AG09319 (cell line): ENCODE results near the gene CEP70.

ENCODE experiments used
- DNase-seq: peaks from one replicate; pipeline ENCODE4 v3.0.0-alpha.2; 2010; ENCODE audit warnings: low read depth; ENCODE audit errors: extremely low read depth
- TF ChIP-seq, protein P1 (sequence below): IDR thresholded peaks from 2 replicates; pipeline ENCODE4 v1.5.1; 2011; ENCODE audit warnings: low read depth, mild to moderate bottlenecking, inconsistent platforms, low read length, moderate library complexity

Gene CEP70

DNA sequence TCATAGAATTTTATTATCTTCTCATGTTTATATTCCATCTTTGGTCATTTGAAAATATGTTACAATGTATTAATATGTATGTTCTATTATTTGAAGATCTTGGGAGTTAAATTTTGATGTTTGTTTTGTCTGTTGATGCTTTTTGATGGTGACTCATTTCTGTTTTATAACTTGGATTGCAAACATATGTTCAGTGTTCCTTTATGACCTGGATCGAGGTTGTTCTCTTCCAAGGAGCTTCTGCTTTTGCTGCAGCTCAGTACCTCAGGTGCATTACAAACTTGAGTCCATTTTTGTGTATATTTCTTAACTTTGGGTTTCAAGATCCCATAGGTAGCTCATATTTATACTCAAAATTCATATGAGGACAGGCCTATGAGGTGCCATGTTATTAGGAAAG lies 122.6 kb downstream of the CEP70 start:
- TF ChIP-seq, protein P1, sequence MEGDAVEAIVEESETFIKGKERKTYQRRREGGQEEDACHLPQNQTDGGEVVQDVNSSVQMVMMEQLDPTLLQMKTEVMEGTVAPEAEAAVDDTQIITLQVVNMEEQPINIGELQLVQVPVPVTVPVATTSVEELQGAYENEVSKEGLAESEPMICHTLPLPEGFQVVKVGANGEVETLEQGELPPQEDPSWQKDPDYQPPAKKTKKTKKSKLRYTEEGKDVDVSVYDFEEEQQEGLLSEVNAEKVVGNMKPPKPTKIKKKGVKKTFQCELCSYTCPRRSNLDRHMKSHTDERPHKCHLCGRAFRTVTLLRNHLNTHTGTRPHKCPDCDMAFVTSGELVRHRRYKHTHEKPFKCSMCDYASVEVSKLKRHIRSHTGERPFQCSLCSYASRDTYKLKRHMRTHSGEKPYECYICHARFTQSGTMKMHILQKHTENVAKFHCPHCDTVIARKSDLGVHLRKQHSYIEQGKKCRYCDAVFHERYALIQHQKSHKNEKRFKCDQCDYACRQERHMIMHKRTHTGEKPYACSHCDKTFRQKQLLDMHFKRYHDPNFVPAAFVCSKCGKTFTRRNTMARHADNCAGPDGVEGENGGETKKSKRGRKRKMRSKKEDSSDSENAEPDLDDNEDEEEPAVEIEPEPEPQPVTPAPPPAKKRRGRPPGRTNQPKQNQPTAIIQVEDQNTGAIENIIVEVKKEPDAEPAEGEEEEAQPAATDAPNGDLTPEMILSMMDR, result no peak
- no peak for DNase-seq

GRCh38 chr3:138470687-138471086 lies 123.4 kb downstream of the CEP70 start:
- DNase-seq, result no peak
- TF ChIP-seq, protein P1, result no peak

GRCh38 chr3:138469874-138470273 lies 124.2 kb downstream of the CEP70 start:
- TF ChIP-seq, protein P1, result no peak
- no peak for DNase-seq

DNA sequence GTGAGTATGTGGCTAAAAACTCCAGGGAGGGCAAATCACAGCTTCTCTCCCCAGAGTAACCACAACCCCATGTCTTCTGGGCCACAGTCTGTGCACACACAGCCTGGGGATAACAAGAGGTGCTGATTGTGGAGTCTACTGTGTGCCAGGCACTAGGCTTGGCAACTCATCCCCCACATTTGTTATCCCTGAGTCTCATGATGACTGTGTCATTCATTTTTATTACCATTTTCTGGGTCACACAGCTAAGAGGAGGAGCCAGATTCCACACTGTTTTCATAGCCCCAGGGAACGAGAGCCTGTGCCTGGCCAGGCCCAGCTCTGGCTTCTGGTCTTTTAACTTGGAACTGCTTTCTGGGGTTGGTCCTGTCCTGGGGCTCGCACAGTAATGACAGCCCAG lies 125.2 kb downstream of the CEP70 start:
- no peak for DNase-seq
- TF ChIP-seq, protein P1, result no peak

- TF ChIP-seq, protein P1, result no peak
- DNase-seq, result no peak
Measured at GRCh38 chr3:138468451-138468850, 125.6 kb downstream of the CEP70 start.

DNA sequence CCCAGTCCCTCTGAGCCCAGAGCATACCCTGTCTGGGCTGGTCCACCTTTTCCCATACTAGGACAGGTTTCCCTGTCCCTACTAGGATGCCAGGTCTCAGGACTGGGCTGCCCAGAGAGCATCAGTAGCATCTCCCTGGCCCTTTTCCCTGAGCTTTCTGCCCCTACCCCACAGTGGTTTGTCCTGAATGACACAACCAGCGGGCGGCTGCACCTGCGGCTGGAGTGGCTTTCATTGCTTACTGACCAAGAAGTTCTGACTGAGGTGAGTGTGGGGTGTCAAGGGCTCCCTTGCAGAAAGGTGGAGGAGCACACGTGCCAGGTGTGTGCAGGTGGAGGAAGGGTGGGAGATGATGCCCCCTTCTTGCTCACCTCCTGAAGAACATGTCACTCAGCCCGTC lies 126.1 kb downstream of the CEP70 start:
- no peak for DNase-seq
- TF ChIP-seq, protein P1, result no peak

GRCh38 chr3:138465925-138466324 lies 128.1 kb downstream of the CEP70 start:
- TF ChIP-seq, protein P1, result no peak

DNA sequence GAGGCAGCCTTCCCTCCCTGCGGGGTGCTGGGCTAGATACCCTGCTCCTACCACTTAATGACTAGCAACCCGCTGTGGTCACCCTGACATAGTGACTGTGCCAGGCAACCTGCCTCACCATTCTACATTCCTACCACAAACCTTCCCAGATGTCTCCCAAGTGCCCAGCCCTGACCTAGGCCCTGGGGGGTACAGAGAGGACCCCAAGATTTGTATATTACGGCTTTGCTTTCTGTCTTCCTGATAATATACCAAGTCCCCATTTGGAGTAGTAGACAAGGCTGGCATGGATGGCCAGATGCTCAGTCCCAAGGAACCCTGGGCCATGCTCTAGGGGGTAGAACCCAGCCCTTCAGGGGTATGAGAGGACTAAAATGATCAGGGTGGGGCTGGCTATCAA lies 128.6 kb downstream of the CEP70 start:
- DNase-seq, result no peak
- TF ChIP-seq, protein P1, result no peak

More at GRCh38 chr3:138465925-138466324, 128.1 kb downstream of the CEP70 start:
- DNase-seq, result no peak
